ENCODE results near the gene OMP.

DNA sequence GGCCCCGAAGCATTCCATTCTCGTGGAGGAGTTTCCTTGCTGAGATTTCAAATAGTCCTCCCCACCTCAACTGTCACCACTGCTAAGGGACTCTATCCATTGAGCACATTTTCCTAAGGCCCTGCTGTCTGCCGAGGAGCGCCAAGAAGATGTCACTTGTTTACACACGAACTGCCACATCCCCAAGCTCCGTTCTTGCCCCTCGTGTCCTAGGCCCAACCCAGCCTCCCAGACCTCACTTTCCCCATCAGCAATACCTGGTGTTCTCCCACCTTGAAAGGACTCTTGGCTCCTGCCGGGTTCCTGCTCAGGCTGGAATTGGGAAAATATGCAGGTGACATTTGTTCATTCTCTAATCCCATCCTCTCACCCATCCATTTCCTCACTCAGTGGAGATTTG lies 21.4 kb downstream of the OMP start:
- no peak for TF ChIP-seq GABPA (IDR thresholded peaks at IDR 0.05; ENCODE audit: low read depth)
- TF ChIP-seq, protein P1, sequence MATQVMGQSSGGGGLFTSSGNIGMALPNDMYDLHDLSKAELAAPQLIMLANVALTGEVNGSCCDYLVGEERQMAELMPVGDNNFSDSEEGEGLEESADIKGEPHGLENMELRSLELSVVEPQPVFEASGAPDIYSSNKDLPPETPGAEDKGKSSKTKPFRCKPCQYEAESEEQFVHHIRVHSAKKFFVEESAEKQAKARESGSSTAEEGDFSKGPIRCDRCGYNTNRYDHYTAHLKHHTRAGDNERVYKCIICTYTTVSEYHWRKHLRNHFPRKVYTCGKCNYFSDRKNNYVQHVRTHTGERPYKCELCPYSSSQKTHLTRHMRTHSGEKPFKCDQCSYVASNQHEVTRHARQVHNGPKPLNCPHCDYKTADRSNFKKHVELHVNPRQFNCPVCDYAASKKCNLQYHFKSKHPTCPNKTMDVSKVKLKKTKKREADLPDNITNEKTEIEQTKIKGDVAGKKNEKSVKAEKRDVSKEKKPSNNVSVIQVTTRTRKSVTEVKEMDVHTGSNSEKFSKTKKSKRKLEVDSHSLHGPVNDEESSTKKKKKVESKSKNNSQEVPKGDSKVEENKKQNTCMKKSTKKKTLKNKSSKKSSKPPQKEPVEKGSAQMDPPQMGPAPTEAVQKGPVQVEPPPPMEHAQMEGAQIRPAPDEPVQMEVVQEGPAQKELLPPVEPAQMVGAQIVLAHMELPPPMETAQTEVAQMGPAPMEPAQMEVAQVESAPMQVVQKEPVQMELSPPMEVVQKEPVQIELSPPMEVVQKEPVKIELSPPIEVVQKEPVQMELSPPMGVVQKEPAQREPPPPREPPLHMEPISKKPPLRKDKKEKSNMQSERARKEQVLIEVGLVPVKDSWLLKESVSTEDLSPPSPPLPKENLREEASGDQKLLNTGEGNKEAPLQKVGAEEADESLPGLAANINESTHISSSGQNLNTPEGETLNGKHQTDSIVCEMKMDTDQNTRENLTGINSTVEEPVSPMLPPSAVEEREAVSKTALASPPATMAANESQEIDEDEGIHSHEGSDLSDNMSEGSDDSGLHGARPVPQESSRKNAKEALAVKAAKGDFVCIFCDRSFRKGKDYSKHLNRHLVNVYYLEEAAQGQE (IDR thresholded peaks at IDR 0.05; ENCODE audit: insufficient replicate concordance, low read depth), result no peak
- no peak for TF ChIP-seq CTCF (IDR thresholded peaks at IDR 0.05; ENCODE audit: insufficient read depth, low read length)

Data from HL-60 (cell line).